CD4-positive, alpha-beta T cell treated with Interleukin-17A for 4 hours (primary cell): ENCODE results near the gene MTHFR.

Source experiments
- DNase-seq: peaks from one replicate; pipeline ENCODE4 v3.0.0-alpha.2; 2020; ENCODE audit warnings: mixed read lengths

The MTHFR gene

GRCh38 chr1:11752359-11753088 lies 53.2 kb downstream of the MTHFR start:
- DNase-seq = no peak

GRCh38 chr1:11751087-11751486 lies 54.7 kb downstream of the MTHFR start:
- DNase-seq = no peak

GRCh38 chr1:11749996-11750395 lies 55.8 kb downstream of the MTHFR start:
- DNase-seq = no peak

GRCh38 chr1:11749203-11749689 lies 56.5 kb downstream of the MTHFR start:
- DNase-seq = peak; percentile 76

GRCh38 chr1:11748294-11749202 lies 57.2 kb downstream of the MTHFR start:
- no peak for DNase-seq

- no peak for DNase-seq
These were observed 58.8 kb downstream of the MTHFR start for GRCh38 chr1:11746795-11747487.

GRCh38 chr1:11746092-11746491 lies 59.7 kb downstream of the MTHFR start:
- DNase-seq = no peak

- no peak for DNase-seq
These were observed 61.5 kb downstream of the MTHFR start for GRCh38 chr1:11744287-11744686.

GRCh38 chr1:11741919-11742558 lies 63.7 kb downstream of the MTHFR start:
- no peak for DNase-seq

GRCh38 chr1:11741482-11741881 lies 64.3 kb downstream of the MTHFR start:
- no peak for DNase-seq

GRCh38 chr1:11740258-11741192 lies 65.2 kb downstream of the MTHFR start:
- DNase-seq = peak; percentile 27

GRCh38 chr1:11738783-11739182 lies 67.0 kb downstream of the MTHFR start:
- DNase-seq = no peak

- DNase-seq = no peak
These were observed 67.7 kb downstream of the MTHFR start for GRCh38 chr1:11738096-11738495.

- DNase-seq = peak; percentile 69
These were observed 68.8 kb downstream of the MTHFR start for GRCh38 chr1:11736746-11737639.

GRCh38 chr1:11735854-11736745 lies 69.7 kb downstream of the MTHFR start, which contains the start of gene AGTRAP:
Gene AGTRAP (plus strand): TSS chr1:11736136. CDS start chr1:11736209, 73 bp downstream.
- DNase-seq = peak; percentile 91
